Measurements from ENCODE around the gene ADAMTSL3. TPM values are rescaled to one million over a fixed set of nuclear protein-coding genes. Genes with fewer than 3 reads are reported as not detected.

Gene ADAMTSL3
- total and polyA plus RNA-seq, 2 of the 8 experiments (the other 6 are each of a cell fraction or from before 2014, with no cell fraction given) = 0.35 to 1.4 TPM

DNA sequence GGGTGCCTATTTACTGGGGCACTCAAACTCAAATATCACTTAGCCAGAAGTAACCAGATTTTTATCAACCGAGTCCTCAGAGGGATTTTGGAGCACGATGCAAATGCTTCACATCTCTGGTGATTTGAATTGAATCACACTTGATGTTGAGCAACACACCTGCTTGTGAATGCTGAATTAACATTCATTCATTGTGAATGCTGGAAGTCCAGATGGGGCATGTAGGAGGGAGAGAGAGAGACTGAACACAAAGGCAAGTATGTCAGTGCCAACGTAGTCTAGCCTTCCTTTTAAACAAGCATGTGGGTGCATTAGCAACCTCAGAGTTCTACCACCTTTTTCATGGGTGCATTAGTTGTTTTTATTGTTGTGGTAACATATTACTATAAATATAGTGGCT is 156.2 kb downstream of the ADAMTSL3 start:
- WGBS, 2 experiments (ENCODE audit: extremely low coverage in 1 of 2, insufficient coverage in 1 of 2, insufficient read length in 1 of 2, insufficient replicate concordance in 2 of 2, low coverage in 1 of 2, low lambda C conversion rate in 2 of 2, missing lambda C conversion rate in 1 of 2) = 94% methylated on average over 3 of the region's 3 CpGs; no CpG with 5 or more reads in 1 of the 2 experiments
- no peak for FAIRE-seq
- CTCF ChIA-PET (ENCODE audit: partially characterized antibody) = interaction anchor here (1.3 kb wide), 1 partner anchor 562 kb away, joined by 3 read pairs; no protein-coding TSS in a partner anchor

More for the DNA sequence above, 156.2 kb downstream of the ADAMTSL3 start:
- no peak overlapping the region for H2AK5ac ChIP-seq (ENCODE audit: low read depth, low read length)
- DNase-seq (ENCODE audit: low read depth in 1 of 2, low spot score in 2 of 2) = no peak
- H4K20me1 ChIP-seq (replicated peaks in 1 of 2; ENCODE audit: control insufficient read depth in 1 of 2, insufficient read depth in 2 of 2, low read length in 2 of 2) = no peaks in the 10 kb centered on the region
- H3K36me3 ChIP-seq (ENCODE audit: control insufficient read depth in 2 of 4, insufficient read depth in 4 of 4, low read length in 3 of 4) = no peaks in the 10 kb centered on the region
- POLR2A ChIA-PET (ENCODE audit: partially characterized antibody) = no interaction called here
- no peak overlapping the region for H2AFZ ChIP-seq (ENCODE audit: low read length)
- no peaks in the 10 kb centered on the region for H3K79me1 ChIP-seq (ENCODE audit: low read depth, low read length)
- no peak overlapping the region for H3K9ac ChIP-seq (replicated peaks in 1 of 4; ENCODE audit: extremely low read depth in 1 of 4, low read depth in 3 of 4, low read length in 3 of 4)
- TF ChIP-seq NRF1 (IDR thresholded peaks at IDR 0.05; ENCODE audit: low read depth, low read length) (no peak), SAP30 (IDR thresholded peaks at IDR 0.05; ENCODE audit: insufficient read depth, insufficient replicate concordance, low read length) (no peak), SIRT6 (IDR thresholded peaks at IDR 0.05; ENCODE audit: low read length) (no peak), KDM5A (IDR thresholded peaks at IDR 0.05; ENCODE audit: low read length) (no peak), SUZ12 (IDR thresholded peaks at IDR 0.05; ENCODE audit: low read length) (no peak), GABPA (IDR thresholded peaks at IDR 0.05; ENCODE audit: borderline replicate concordance, insufficient read depth, low read length) (no peak), EGR1 (IDR thresholded peaks at IDR 0.05; ENCODE audit: borderline replicate concordance, low read depth, low read length) (no peak), ASH2L (IDR thresholded peaks at IDR 0.05; ENCODE audit: low read length) (no peak), CTBP2 (IDR thresholded peaks at IDR 0.05; ENCODE audit: borderline replicate concordance, insufficient read depth, insufficient read length, low read length) (no peak), TCF12 (IDR thresholded peaks at IDR 0.05; ENCODE audit: low read depth, low read length) (no peak)
- H4K91ac ChIP-seq (replicated peaks; ENCODE audit: insufficient read length, low read length) = no peak overlapping the region
- H3K9me3 ChIP-seq (ENCODE audit: insufficient read depth in 2 of 2, low read depth in 1 of 2, low read length in 1 of 2) = no peaks in the 10 kb centered on the region
- no peak overlapping the region for H3K18ac ChIP-seq (ENCODE audit: extremely low read depth, low read length)
- no peak overlapping the region for H4K5ac ChIP-seq (ENCODE audit: insufficient read length, low read depth, low read length)
- no peak overlapping the region for H3K4ac ChIP-seq (replicated peaks; ENCODE audit: insufficient read length, low read depth, low read length)
- no peaks in the 10 kb centered on the region for H3K4me1 ChIP-seq (replicated peaks in 1 of 4; ENCODE audit: control insufficient read depth in 3 of 4, insufficient read depth in 4 of 4, low read length in 3 of 4)
- no peaks in the 10 kb centered on the region for H3K23me2 ChIP-seq (ENCODE audit: low read depth, low read length)
- no peak overlapping the region for H3K27ac ChIP-seq (ENCODE audit: low read depth, low read length)
- no peak overlapping the region for H2BK15ac ChIP-seq (ENCODE audit: low read length)
- no peaks in the 10 kb centered on the region for H3K79me2 ChIP-seq (ENCODE audit: control insufficient read depth in 1 of 2, insufficient read depth in 2 of 2, low read length in 2 of 2)
- H3K23ac ChIP-seq (ENCODE audit: insufficient read length) = no peak overlapping the region
- no peak overlapping the region for H3K4me3 ChIP-seq (ENCODE audit: extremely low read depth in 1 of 4, insufficient read depth in 2 of 4, low read depth in 3 of 4, low read length in 4 of 4)
- no peak overlapping the region for H2BK120ac ChIP-seq (replicated peaks; ENCODE audit: low read depth, low read length)
- H3K56ac ChIP-seq (replicated peaks; ENCODE audit: insufficient read length, low read depth, low read length) = no peak overlapping the region
- H2BK20ac ChIP-seq (ENCODE audit: low read length) = no peak overlapping the region
- H3K27me3 ChIP-seq (replicated peaks in 1 of 4; ENCODE audit: control insufficient read depth in 3 of 4, extremely low read depth in 1 of 4, insufficient read depth in 3 of 4, low read length in 3 of 4) = no peaks in the 10 kb centered on the region
- H4K8ac ChIP-seq (ENCODE audit: extremely low read depth, insufficient read depth, low read length) = no peak overlapping the region
- H2BK12ac ChIP-seq (ENCODE audit: low read depth, low read length) = no peak overlapping the region
- no peak overlapping the region for H2BK5ac ChIP-seq (ENCODE audit: low read depth, low read length)
- H3K4me2 ChIP-seq (ENCODE audit: insufficient read depth in 1 of 2, low read depth in 2 of 2, low read length in 2 of 2) = no peak overlapping the region
- H3K14ac ChIP-seq (ENCODE audit: insufficient read length) = no peak overlapping the region
